ENCODE results near the gene OSBPL3. TPM values are rescaled to one million over a fixed set of nuclear protein-coding genes. Genes with fewer than 3 reads are reported as not detected.

Gene OSBPL3
- polyA plus RNA-seq, 1 donor from 2014 or later: 0.26 TPM

DNA sequence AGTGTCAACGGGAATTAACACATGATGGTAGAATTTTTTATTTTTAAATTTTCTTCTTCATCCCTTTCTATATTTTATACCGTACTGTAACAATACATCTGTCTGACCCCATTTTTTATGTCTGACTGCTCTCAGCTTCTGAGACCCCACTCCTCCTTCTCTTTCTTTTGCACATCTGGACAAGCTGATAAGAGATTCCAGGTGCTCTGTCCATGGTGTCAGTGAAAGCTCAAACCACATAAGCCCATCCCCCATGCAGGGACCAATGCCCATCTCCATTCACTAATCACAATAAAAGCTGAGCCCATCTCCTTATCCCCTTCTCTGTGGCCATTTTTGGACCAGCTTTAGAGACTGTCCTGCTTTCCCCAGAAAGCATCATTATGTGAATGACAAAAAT lies 231.5 kb downstream of the OSBPL3 start:
- TF ChIP-seq POLR2AphosphoS5 (IDR thresholded peaks at IDR 0.05) (no peak), EP300 (conservative IDR thresholded peaks at IDR 0.05; ENCODE audit: poor library complexity, severe bottlenecking) (no peak), RAD21 (conservative IDR thresholded peaks at IDR 0.05) (no peak)
- Histone ChIP-seq H3K4me2 (ENCODE audit: low read length) (no peak overlapping the region), H4K20me1 (ENCODE audit: insufficient read depth) (no peaks in the 10 kb centered on the region), H3K4me3 (ENCODE audit: low read length) (no peak overlapping the region), H3K27me3 (ENCODE audit: insufficient read depth, low read depth, low read length) (no peaks in the 10 kb centered on the region), H3F3A (ENCODE audit: insufficient read depth, low read length, poor library complexity, severe bottlenecking) (no peaks in the 10 kb centered on the region), H3K27ac (ENCODE audit: low read length) (no peak overlapping the region), H3K9me3 (ENCODE audit: low read length) (no peaks in the 10 kb centered on the region), H3K9me2 (ENCODE audit: insufficient read depth, low read length) (no peaks in the 10 kb centered on the region), H3K36me3 (ENCODE audit: insufficient read depth, low read length) (no peaks in the 10 kb centered on the region), H2AFZ (ENCODE audit: low read depth, low read length) (no peak overlapping the region), H3K9ac (ENCODE audit: low read length) (no peak overlapping the region), H3K79me2 (replicated peaks; ENCODE audit: insufficient read depth, low read length) (no peaks in the 10 kb centered on the region)

Other genes with a start within 250 kb of the OSBPL3 start
- gene GSDME, start 222.7 kb downstream of the OSBPL3 start, polyA plus RNA-seq: 42.9 and 47.4 TPM in 2 replicates
- gene CYCS, start 145.1 kb upstream of the OSBPL3 start, polyA plus RNA-seq: 151 and 198 TPM in 2 replicates
- gene NPVF, start 248.3 kb upstream of the OSBPL3 start, polyA plus RNA-seq: not detected in 2 replicates

Data from neural cell (in vitro differentiated cells).